HCT116 (cell line): Measurements from ENCODE around the gene EVX2. TPM values are rescaled to one million over a fixed set of nuclear protein-coding genes. Genes with fewer than 3 reads are reported as not detected.

Experiments
- ATAC-seq: fragments of 200-7000 bp; cut with Tn5 transposase; 2 replicates; pipeline ENCODE4 v1.9.1; 2020; ENCODE audit warnings: mild to moderate bottlenecking, moderate library complexity
- BruUV-seq: library from RNA; stranded (reverse); fragments of 400-500 nt; replicated peaks from 2 replicates; lab custom pipeline; 2021; lab: Mats Ljungman, UMichigan
- CTCF ChIA-PET: fragments of 300-600 bp; sonication (Branson Sonifier 250); formaldehyde crosslinking; loops from one replicate; lab custom pipeline; 2021; ENCODE audit warnings: antibody characterized with exemption; lab: Charles Lee
- POLR2A ChIA-PET: fragments of 300-600, 350-600 bp; sonication (Branson Sonifier 250); formaldehyde crosslinking; loops from one replicate; lab custom pipeline; 2021; ENCODE audit warnings: antibody characterized with exemption; lab: Charles Lee
- RAD21 ChIA-PET, 2 experiments: fragments of 300-600 bp; sonication (Branson Sonifier 250); formaldehyde crosslinking; loops; one replicate each; lab custom pipeline; 2023; ENCODE audit warnings: low total read pairs in 2 of 2; ENCODE audit not compliant: uncharacterized antibody in 2 of 2, unreplicated experiment in 2 of 2, low non-redundant PET in 1 of 2; lab: Charles Lee
- DNase-seq: peaks from one replicate; pipeline ENCODE4 v3.0.0-alpha.2; 2010; ENCODE audit warnings: low read depth, low spot score
- H2AFZ ChIP-seq: fragments of 200-600 bp; shearing (Covaris generic), sonication (generic); 2 replicates; pipeline ENCODE4 v1.6.1; 2017; ENCODE audit warnings: low read depth, mixed run types, mixed read lengths, antibody characterized with exemption, low read length; ENCODE audit not compliant: poor library complexity, severe bottlenecking
- H3K27ac ChIP-seq: 2 replicates; pipeline ENCODE4 v1.5.1; 2012; ENCODE audit warnings: low read depth, low read length
- H3K27me3 ChIP-seq: fragments of 200-600 bp; sonication (generic); 2 replicates; pipeline ENCODE4 v1.6.1; 2016; ENCODE audit warnings: mixed run types, low read length, mixed read lengths; ENCODE audit not compliant: insufficient read depth
- H3K36me3 ChIP-seq, 2 experiments: fragments of 200-500 bp in 1 of 2; fragments of 200-600 bp in 1 of 2; sonication (Bioruptor generic) in 1 of 2; sonication (generic) in 1 of 2; 2 replicates each; pipeline versions ENCODE4 v1.5.1 to v1.6.1; 2014 to 2016; ENCODE audit warnings: low read length in 2 of 2, inconsistent platforms in 1 of 2, mixed read lengths in 1 of 2, mixed run types in 1 of 2; ENCODE audit not compliant: insufficient read depth in 2 of 2, control insufficient read depth in 1 of 2
- H3K4me1 ChIP-seq, 2 experiments: fragments of 200-600 bp in 1 of 2; sonication (generic) in 1 of 2; 2 replicates each; pipeline versions ENCODE4 v1.5.1 to v1.6.1; 2012 to 2017; ENCODE audit warnings: low read length in 2 of 2, inconsistent platforms in 1 of 2, mild to moderate bottlenecking in 1 of 2, mixed read lengths in 1 of 2, mixed run types in 1 of 2, moderate library complexity in 1 of 2; ENCODE audit not compliant: insufficient read depth in 2 of 2, control insufficient read depth in 1 of 2
- H3K4me2 ChIP-seq: fragments of 200-600 bp; sonication (generic); 2 replicates; pipeline ENCODE4 v1.6.1; 2017; ENCODE audit warnings: mixed run types, low read length, mixed read lengths
- H3K4me3 ChIP-seq, 2 experiments: fragments of 200-600 bp in 1 of 2; sonication (generic) in 1 of 2; replicated peaks in 1 of 2; 2 replicates each; pipeline ENCODE4 v1.5.1; 2011 to 2016; ENCODE audit warnings: low read length in 2 of 2, control low read depth in 1 of 2, low read depth in 1 of 2, mild to moderate bottlenecking in 1 of 2, mixed read lengths in 1 of 2, mixed run types in 1 of 2
- H3K79me2 ChIP-seq: fragments of 200-600 bp; sonication (generic); 2 replicates; pipeline ENCODE4 v1.6.1; 2017; ENCODE audit warnings: mild to moderate bottlenecking, mixed run types, low read length, moderate library complexity, mixed read lengths; ENCODE audit not compliant: insufficient read depth
- H3K9ac ChIP-seq: fragments of 200-600 bp; sonication (generic); 2 replicates; pipeline ENCODE4 v1.6.1; 2016; ENCODE audit warnings: low read length, mixed read lengths
- H3K9me2 ChIP-seq: fragments of 200-600 bp; sonication (generic), shearing (Covaris generic); 2 replicates; pipeline ENCODE4 v1.6.1; 2017; ENCODE audit warnings: mixed run types, mild to moderate bottlenecking, moderate library complexity; ENCODE audit not compliant: insufficient read depth
- H3K9me3 ChIP-seq, 2 experiments: fragments of 200-500 bp in 1 of 2; fragments of 200-600 bp in 1 of 2; sonication (Bioruptor generic) in 1 of 2; sonication (generic) in 1 of 2; 2 replicates each; pipeline ENCODE4 v1.6.1; 2014 to 2017; ENCODE audit warnings: low read length in 2 of 2, mixed read lengths in 2 of 2, inconsistent platforms in 1 of 2, low read depth in 1 of 2, mild to moderate bottlenecking in 1 of 2, mixed run types in 1 of 2, moderate library complexity in 1 of 2; ENCODE audit not compliant: control insufficient read depth in 1 of 2, insufficient read depth in 1 of 2
- H4K20me1 ChIP-seq: fragments of 200-600 bp; sonication (generic), shearing (Covaris generic); 2 replicates; pipeline ENCODE4 v1.6.1; 2017; ENCODE audit warnings: mixed run types, mild to moderate bottlenecking, moderate library complexity; ENCODE audit not compliant: insufficient read depth
- EGR1 ChIP-seq: IDR thresholded peaks from 2 replicates; pipeline ENCODE4 v1.6.1; 2012; ENCODE audit warnings: low read depth
- ELF1 ChIP-seq: IDR thresholded peaks from 2 replicates; pipeline ENCODE4 v1.6.1; 2012; ENCODE audit warnings: low read depth, borderline replicate concordance
- FOSL1 ChIP-seq: IDR thresholded peaks from 2 replicates; pipeline ENCODE4 v1.6.1; 2012; ENCODE audit warnings: low read depth
- POLR2A ChIP-seq: IDR thresholded peaks from 2 replicates; pipeline ENCODE4 v1.7.0; 2011; ENCODE audit warnings: borderline replicate concordance; ENCODE audit not compliant: insufficient read depth, insufficient read length; ENCODE audit errors: extremely low read depth
- POLR2AphosphoS5 ChIP-seq: IDR thresholded peaks from 2 replicates; pipeline ENCODE4 v1.6.1; 2011; ENCODE audit warnings: mild to moderate bottlenecking, low read depth, low read length, moderate library complexity
- SP1 ChIP-seq: IDR thresholded peaks from 2 replicates; pipeline ENCODE4 v1.6.1; 2012; ENCODE audit warnings: low read depth
- TCF7L2 ChIP-seq: IDR thresholded peaks from 2 replicates; pipeline ENCODE4 v1.7.0; 2011; ENCODE audit warnings: borderline replicate concordance, inconsistent platforms; ENCODE audit not compliant: insufficient read depth, insufficient read length; ENCODE audit errors: extremely low read depth
- ZFX ChIP-seq: fragments of 450-650 bp; IDR thresholded peaks from 2 replicates; pipeline ENCODE4 v1.6.1; 2017
- ZNF274 ChIP-seq: fragments of 200-500 bp; sonication (Bioruptor generic); IDR thresholded peaks from 2 replicates; pipeline ENCODE4 v1.6.1; 2014; ENCODE audit warnings: mild to moderate bottlenecking, low read depth, low read length, inconsistent platforms
- intact Hi-C: fragments of 100-400 bp; cut with micrococcal nuclease; formaldehyde crosslinking; loops from 2 replicates; pipeline ENCODE4 v1.10.0; 2022
- total RNA-seq: library from RNA; stranded (reverse); gene quantifications from one replicate; pipeline ENCODE4 v1.2.1, GENCODE V29; 2021; ENCODE audit not compliant: unreplicated experiment
- TF ChIP-seq, protein P1 (sequence below): IDR thresholded peaks from 2 replicates; pipeline ENCODE4 v1.6.1; 2012
- TF ChIP-seq, protein P2 (sequence below): IDR thresholded peaks from 2 replicates; pipeline ENCODE4 v1.6.1; 2012
- TF ChIP-seq, protein P3 (sequence below), 3 experiments: fragments of 200-600 bp in 1 of 3; sonication (generic) in 1 of 3; IDR thresholded peaks in 2 of 3; conservative IDR thresholded peaks in 1 of 3; 2 replicates each; pipeline ENCODE4 v1.5.1; 2012 to 2017; ENCODE audit warnings: low read depth in 2 of 3, low read length in 2 of 3, antibody characterized with exemption in 1 of 3, borderline replicate concordance in 1 of 3, control low read depth in 1 of 3, mild to moderate bottlenecking in 1 of 3, mixed read lengths in 1 of 3, mixed run types in 1 of 3, moderate library complexity in 1 of 3; ENCODE audit not compliant: insufficient read depth in 1 of 3

EVX2 gene
- total RNA-seq, 1 experiment from 2014 or later = not detected

DNA sequence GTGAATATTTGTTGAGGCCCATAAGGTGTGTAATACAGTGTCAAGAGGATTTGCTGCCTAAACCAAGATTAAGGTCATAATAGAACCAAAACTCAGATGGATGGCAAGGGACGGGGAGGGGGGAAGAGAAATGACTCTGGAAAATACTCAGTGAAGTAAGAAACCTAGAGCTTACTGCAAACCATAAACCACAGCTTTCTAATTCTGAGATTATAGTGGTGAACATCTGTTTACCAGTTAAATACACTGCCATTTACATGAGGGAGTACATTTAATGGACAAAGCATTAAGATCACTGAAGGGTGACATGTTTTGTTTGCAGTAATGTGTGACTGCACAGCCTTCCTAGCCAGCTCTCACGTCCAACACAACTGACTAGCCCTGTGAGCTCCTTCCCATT lies 19.8 kb downstream of the EVX2 start:
- Histone ChIP-seq H3K4me2 (no peak overlapping the region), H2AFZ (no peak overlapping the region), H3K9me2 (no peaks in the 10 kb centered on the region), H3K27me3 (no peaks in the 10 kb centered on the region), H3K79me2 (no peaks in the 10 kb centered on the region), H3K36me3 (no peaks in the 10 kb centered on the region), H3K4me3 (no peak overlapping the region), H3K9ac (no peak overlapping the region), H3K27ac (no peak overlapping the region), H3K9me3 (no peaks in the 10 kb centered on the region), H4K20me1 (no peaks in the 10 kb centered on the region), H3K4me1 (no peaks in the 10 kb centered on the region)
- DNase-seq (no peak), ATAC-seq (no peak)
- POLR2A ChIA-PET = no interaction called here
- no TSS peak for BruUV-seq
- RAD21 ChIA-PET = interaction anchor here in 1 of 2 experiments (0.6 kb wide), 1 partner anchor 16 kb away, joined by 4 read pairs; no protein-coding TSS in a partner anchor
- CTCF ChIA-PET = no interaction called here
- no peak for TF ChIP-seq EGR1
- TF ChIP-seq POLR2AphosphoS5 = no peak
- no peak for TF ChIP-seq ELF1
- no peak for TF ChIP-seq TCF7L2
- no peak for TF ChIP-seq FOSL1
- TF ChIP-seq, protein P1, sequence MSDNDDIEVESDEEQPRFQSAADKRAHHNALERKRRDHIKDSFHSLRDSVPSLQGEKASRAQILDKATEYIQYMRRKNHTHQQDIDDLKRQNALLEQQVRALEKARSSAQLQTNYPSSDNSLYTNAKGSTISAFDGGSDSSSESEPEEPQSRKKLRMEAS = no peak
- no peak for TF ChIP-seq POLR2A
- TF ChIP-seq, protein P2, sequence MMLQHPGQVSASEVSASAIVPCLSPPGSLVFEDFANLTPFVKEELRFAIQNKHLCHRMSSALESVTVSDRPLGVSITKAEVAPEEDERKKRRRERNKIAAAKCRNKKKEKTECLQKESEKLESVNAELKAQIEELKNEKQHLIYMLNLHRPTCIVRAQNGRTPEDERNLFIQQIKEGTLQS = no peak
- intact Hi-C loops = no loop called here

DNA sequence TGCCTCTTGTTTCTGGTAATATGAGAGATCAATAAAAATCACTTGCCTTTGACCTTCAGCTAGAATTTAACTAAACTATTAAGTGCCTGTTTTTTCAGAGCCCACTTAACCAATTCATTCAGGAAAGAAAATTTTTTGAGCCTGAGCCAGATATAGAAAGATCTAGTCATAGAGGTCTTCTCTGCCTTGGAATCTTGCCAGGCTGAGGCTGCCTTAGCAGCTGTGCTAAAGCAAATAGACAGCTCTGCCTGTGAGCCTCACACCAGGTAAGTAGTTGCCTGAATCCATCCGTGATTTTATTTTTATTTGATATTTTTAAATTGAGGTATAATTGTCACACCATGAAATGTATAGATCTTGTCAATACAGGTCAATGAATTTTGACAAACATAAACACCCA lies 27.4 kb downstream of the EVX2 start:
- ChIA-PET CTCF (no interaction called here), RAD21 (no interaction called here), POLR2A (no interaction called here)
- TF ChIP-seq ZNF274 (no peak), SP1 (no peak), FOSL1 (no peak), POLR2A (no peak), ZFX (no peak)
- TF ChIP-seq, protein P1 = no peak
- TF ChIP-seq, protein P3, sequence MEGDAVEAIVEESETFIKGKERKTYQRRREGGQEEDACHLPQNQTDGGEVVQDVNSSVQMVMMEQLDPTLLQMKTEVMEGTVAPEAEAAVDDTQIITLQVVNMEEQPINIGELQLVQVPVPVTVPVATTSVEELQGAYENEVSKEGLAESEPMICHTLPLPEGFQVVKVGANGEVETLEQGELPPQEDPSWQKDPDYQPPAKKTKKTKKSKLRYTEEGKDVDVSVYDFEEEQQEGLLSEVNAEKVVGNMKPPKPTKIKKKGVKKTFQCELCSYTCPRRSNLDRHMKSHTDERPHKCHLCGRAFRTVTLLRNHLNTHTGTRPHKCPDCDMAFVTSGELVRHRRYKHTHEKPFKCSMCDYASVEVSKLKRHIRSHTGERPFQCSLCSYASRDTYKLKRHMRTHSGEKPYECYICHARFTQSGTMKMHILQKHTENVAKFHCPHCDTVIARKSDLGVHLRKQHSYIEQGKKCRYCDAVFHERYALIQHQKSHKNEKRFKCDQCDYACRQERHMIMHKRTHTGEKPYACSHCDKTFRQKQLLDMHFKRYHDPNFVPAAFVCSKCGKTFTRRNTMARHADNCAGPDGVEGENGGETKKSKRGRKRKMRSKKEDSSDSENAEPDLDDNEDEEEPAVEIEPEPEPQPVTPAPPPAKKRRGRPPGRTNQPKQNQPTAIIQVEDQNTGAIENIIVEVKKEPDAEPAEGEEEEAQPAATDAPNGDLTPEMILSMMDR (IDR thresholded peaks at IDR 0.05 in 2 of 3, conservative IDR thresholded peaks at IDR 0.05 in 1 of 3; ENCODE audit: borderline replicate concordance in 1 of 3, insufficient read depth in 1 of 3, low read depth in 2 of 3, low read length in 2 of 3) = no peak
- no peak for DNase-seq
- Histone ChIP-seq H3K4me2 (no peak overlapping the region), H2AFZ (no peak overlapping the region), H3K9ac (no peak overlapping the region), H3K27me3 (no peaks in the 10 kb centered on the region), H4K20me1 (no peaks in the 10 kb centered on the region), H3K4me3 (no peak overlapping the region), H3K36me3 (no peaks in the 10 kb centered on the region), H3K4me1 (no peaks in the 10 kb centered on the region), H3K9me3 (no peaks in the 10 kb centered on the region), H3K79me2 (no peaks in the 10 kb centered on the region), H3K27ac (no peak overlapping the region), H3K9me2 (no peaks in the 10 kb centered on the region)
- no TSS peak for BruUV-seq
- no peak for ATAC-seq
- intact Hi-C loops = no loop called here
